WTC11 (cell line): Measurements from ENCODE around the gene SLC44A1. TPM values are rescaled to one million over a fixed set of nuclear protein-coding genes. Genes with fewer than 3 reads are reported as not detected.

Experiments used
- ATAC-seq: fragments of 200-7000 bp; cut with Tn5 transposase; 2 replicates; pipeline ENCODE4 v1.10.0; 2021; ENCODE audit warnings: mild to moderate bottlenecking, moderate library complexity
- CTCF ChIA-PET: fragments of 300-600 bp; sonication (Branson Sonifier 250); formaldehyde crosslinking; loops from one replicate; lab custom pipeline; 2021; ENCODE audit warnings: antibody characterized with exemption; lab: Charles Lee
- POLR2A ChIA-PET: fragments of 350-600 bp; sonication (Branson Sonifier 250); formaldehyde crosslinking; loops from one replicate; lab custom pipeline; 2021; ENCODE audit warnings: antibody characterized with exemption; lab: Charles Lee
- DNase-seq: peaks from one replicate; pipeline ENCODE4 v3.0.0; 2021; ENCODE audit warnings: low spot score
- H3K27ac Mint-ChIP-seq: 2 replicates; pipeline ENCODE4 v1.8.0; 2021; ENCODE audit warnings: mixed read lengths
- H3K27me3 Mint-ChIP-seq: 2 replicates; pipeline ENCODE4 v1.8.0; 2021; ENCODE audit warnings: low read depth, mild to moderate bottlenecking, moderate library complexity, mixed read lengths
- H3K36me3 Mint-ChIP-seq: 2 replicates; pipeline ENCODE4 v1.8.0; 2021; ENCODE audit warnings: mixed read lengths
- H3K4me1 Mint-ChIP-seq: 2 replicates; pipeline ENCODE4 v1.8.0; 2022; ENCODE audit warnings: mixed read lengths
- H3K4me3 Mint-ChIP-seq: 2 replicates; pipeline ENCODE4 v1.8.0; 2021; ENCODE audit warnings: mild to moderate bottlenecking, moderate library complexity, mixed read lengths
- H3K9me3 Mint-ChIP-seq: 2 replicates; pipeline ENCODE4 v1.8.0; 2021; ENCODE audit warnings: mixed read lengths
- ARID4B ChIP-seq: sonication (generic); formaldehyde crosslinking; IDR thresholded peaks from 2 replicates; pipeline ENCODE4 v1.8.0; 2023; ENCODE audit warnings: missing genetic modification reagents, mild to moderate bottlenecking, borderline replicate concordance
- ATF6 ChIP-seq: sonication (generic); formaldehyde crosslinking; IDR thresholded peaks from 2 replicates; pipeline ENCODE4 v1.8.1; 2023; ENCODE audit warnings: mild to moderate bottlenecking, missing genetic modification reagents
- ETV6 ChIP-seq: sonication (generic); formaldehyde crosslinking; IDR thresholded peaks from 2 replicates; pipeline ENCODE4 v1.8.1; 2022; ENCODE audit warnings: mild to moderate bottlenecking, missing genetic modification reagents
- FOXK1 ChIP-seq: sonication (generic); formaldehyde crosslinking; IDR thresholded peaks from 2 replicates; pipeline ENCODE4 v1.8.0; 2022; ENCODE audit warnings: mild to moderate bottlenecking, moderate library complexity, missing genetic modification reagents
- IRF2 ChIP-seq: sonication (generic); formaldehyde crosslinking; IDR thresholded peaks from 2 replicates; pipeline ENCODE4 v1.8.0; 2022; ENCODE audit warnings: low read depth, missing genetic modification reagents, borderline replicate concordance
- MLX ChIP-seq: sonication (generic); formaldehyde crosslinking; IDR thresholded peaks from 2 replicates; pipeline ENCODE4 v1.8.1; 2023; ENCODE audit warnings: mild to moderate bottlenecking, missing genetic modification reagents, moderate library complexity
- NFATC4 ChIP-seq: fragments of 250-450 bp; sonication (Bioruptor Pico); IDR thresholded peaks from 2 replicates; pipeline ENCODE4 v1.9.0; 2021; ENCODE audit warnings: mild to moderate bottlenecking
- NR3C1 ChIP-seq: sonication (generic); formaldehyde crosslinking; conservative IDR thresholded peaks from 2 replicates; pipeline ENCODE4 v1.8.1; 2023; ENCODE audit warnings: low read depth, mild to moderate bottlenecking, missing genetic modification reagents
- RORB ChIP-seq: fragments of 250-450 bp; sonication (Bioruptor Pico); IDR thresholded peaks from 2 replicates; pipeline ENCODE4 v1.9.0; 2021; ENCODE audit warnings: mild to moderate bottlenecking
- STAT6 ChIP-seq: sonication (generic); formaldehyde crosslinking; conservative IDR thresholded peaks from 2 replicates; pipeline ENCODE4 v1.8.1; 2023; ENCODE audit warnings: mild to moderate bottlenecking, low read depth, missing genetic modification reagents, moderate library complexity
- ZMAT4 ChIP-seq: fragments of 250-450 bp; sonication (Bioruptor Pico); IDR thresholded peaks from 2 replicates; pipeline ENCODE4 v1.9.0; 2021; ENCODE audit warnings: mild to moderate bottlenecking
- ZNF317 ChIP-seq: sonication (generic); formaldehyde crosslinking; IDR thresholded peaks from 2 replicates; pipeline ENCODE4 v1.8.1; 2023; ENCODE audit warnings: low read depth, mild to moderate bottlenecking, moderate library complexity, missing genetic modification reagents, borderline replicate concordance
- total RNA-seq: library from RNA; stranded (reverse); gene quantifications from 3 replicates; pipeline ENCODE4 v1.2.3, GENCODE V29; 2021

Gene SLC44A1
- total RNA-seq, 1 experiment from 2014 or later: 48.9 TPM

- Mint-ChIP-seq H3K27me3 (no peaks in the 10 kb centered on the region), H3K4me1 (0 out of 2 replicates have a peak, but pooled peaks cover 4% of the 10 kb centered on the region), H3K36me3 (no peaks in the 10 kb centered on the region; the same call in 1 of the 2 replicates), H3K27ac (no peak overlapping the region), H3K4me3 (no peak overlapping the region), H3K9me3 (peaks cover 16% of the 10 kb centered on the region)
- CTCF ChIA-PET: no interaction called here
- TF ChIP-seq RORB (CRISPR knock-in tag) (no peak), ETV6 (CRISPR knock-in tag) (no peak), FOXK1 (CRISPR knock-in tag) (no peak)
- POLR2A ChIA-PET: no interaction called here
- no peak for DNase-seq
- ATAC-seq: no peak
Measured at GRCh38 chr9:105436783-105437182, 192.3 kb downstream of the SLC44A1 start.

GRCh38 chr9:105437704-105438103 is 193.3 kb downstream of the SLC44A1 start:
- Mint-ChIP-seq H3K36me3 (no peaks in the 10 kb centered on the region; the same call in 1 of the 2 replicates), H3K27me3 (no peaks in the 10 kb centered on the region), H3K4me1 (0 out of 2 replicates have a peak, but pooled peaks cover 4% of the 10 kb centered on the region), H3K27ac (no peak overlapping the region), H3K4me3 (no peak overlapping the region)
- POLR2A ChIA-PET: no interaction called here
- ATAC-seq (no peak), DNase-seq (no peak)
- CTCF ChIA-PET: no interaction called here
- TF ChIP-seq ATF6 (CRISPR knock-in tag) (no peak), NFATC4 (CRISPR knock-in tag) (no peak), ZNF317 (no peak), ARID4B (CRISPR knock-in tag) (no peak), ZMAT4 (CRISPR knock-in tag) (no peak), MLX (CRISPR knock-in tag) (no peak), IRF2 (CRISPR knock-in tag) (no peak), STAT6 (CRISPR knock-in tag) (no peak), NR3C1 (CRISPR knock-in tag) (no peak)
- TF ChIP-seq, all 79 proteins: peak for 0
- H3K9me3 Mint-ChIP-seq: peaks cover 16% of the 10 kb centered on the region
